GM12864 (cell line): ENCODE data around the gene TOX3.

ENCODE experiments used
- DNase-seq: peaks from one replicate; pipeline ENCODE4 v3.0.0-alpha.2; 2011; ENCODE audit warnings: low read depth
- H3K4me3 ChIP-seq: 2 replicates; pipeline ENCODE4 v1.5.1; 2011; ENCODE audit warnings: mild to moderate bottlenecking, low read depth, low read length, control low read depth
- CTCF ChIP-seq: IDR thresholded peaks from 2 replicates; pipeline ENCODE4 v1.5.1; 2011; ENCODE audit warnings: low read depth, mild to moderate bottlenecking, moderate library complexity, low read length, control low read depth, inconsistent platforms; ENCODE audit errors: missing control alignments

The TOX3 gene

GRCh38 chr16:52554334-52554733, 7.4 kb upstream of the TOX3 start:
- DNase-seq: no peak
- TF ChIP-seq CTCF: no peak
- no peak overlapping the region for H3K4me3 ChIP-seq

- DNase-seq: no peak
- no peak overlapping the region for H3K4me3 ChIP-seq
- peak; percentile 37 for TF ChIP-seq CTCF
These were observed 6.4 kb upstream of the TOX3 start for GRCh38 chr16:52553322-52553721.

- no peak overlapping the region for H3K4me3 ChIP-seq
- TF ChIP-seq CTCF: no peak
- no peak for DNase-seq
These were observed 5.7 kb upstream of the TOX3 start for GRCh38 chr16:52552643-52553042.

- no peak for DNase-seq
- TF ChIP-seq CTCF: peak; percentile 22
- H3K4me3 ChIP-seq: no peak overlapping the region
These were observed 2.2 kb upstream of the TOX3 start for GRCh38 chr16:52549011-52549692.

GRCh38 chr16:52548261-52549010, 1.5 kb upstream of the TOX3 start:
- no peak for DNase-seq
- H3K4me3 ChIP-seq: no peak overlapping the region
- TF ChIP-seq CTCF: no peak

- TF ChIP-seq CTCF: no peak
- no peak for DNase-seq
- H3K4me3 ChIP-seq: no peak overlapping the region
These were observed 882 bp upstream of the TOX3 start for GRCh38 chr16:52547834-52548215.
